Fibroblast of villous mesenchyme (primary cell): Measurements from ENCODE around the gene GMPPA. TPM values are rescaled to one million over a fixed set of nuclear protein-coding genes. Genes with fewer than 3 reads are reported as not detected.

ENCODE experiments used
- DNase-seq: peaks from one replicate; pipeline ENCODE4 v3.0.0-alpha.2; 2010; ENCODE audit warnings: low read depth
- H3K4me3 ChIP-seq: 2 replicates; pipeline ENCODE4 v1.5.1; 2011; ENCODE audit warnings: low read depth, mild to moderate bottlenecking, low read length
- CTCF ChIP-seq: IDR thresholded peaks from 2 replicates; pipeline ENCODE4 v1.5.1; 2012; ENCODE audit warnings: low read depth, mild to moderate bottlenecking, low read length; ENCODE audit not compliant: insufficient read depth
- total RNA-seq: library from RNA; depleted of rRNA; stranded (reverse); fragments of >200 nt; gene quantifications from 2 replicates; pipeline ENCODE4 v1.2.3, GENCODE V29; 2012

GMPPA gene
- total RNA-seq, 1 donor: 60.9 TPM

GRCh38 chr2:219461669-219462068 lies 37.0 kb upstream of the GMPPA start:
- no peak for DNase-seq
- TF ChIP-seq CTCF: no peak
- H3K4me3 ChIP-seq: no peak overlapping the region

- no peak for TF ChIP-seq CTCF
- no peak for DNase-seq
- H3K4me3 ChIP-seq: no peak overlapping the region
These were observed 36.3 kb upstream of the GMPPA start for GRCh38 chr2:219462349-219462748.

- no peak for DNase-seq
- no peak for TF ChIP-seq CTCF
- no peak overlapping the region for H3K4me3 ChIP-seq
These were observed 34.2 kb upstream of the GMPPA start for GRCh38 chr2:219464286-219465032.

GRCh38 chr2:219465659-219466561 lies 32.8 kb upstream of the GMPPA start:
- DNase-seq: no peak
- no peak for TF ChIP-seq CTCF
- H3K4me3 ChIP-seq: no peak overlapping the region

- no peak for TF ChIP-seq CTCF
- no peak overlapping the region for H3K4me3 ChIP-seq
- DNase-seq: no peak
These were observed 31.6 kb upstream of the GMPPA start for GRCh38 chr2:219466816-219467735.

GRCh38 chr2:219467736-219468075 lies 31.0 kb upstream of the GMPPA start:
- H3K4me3 ChIP-seq: no peak overlapping the region
- DNase-seq: no peak
- no peak for TF ChIP-seq CTCF
